ENCODE measurements around the gene PPP2R5E.

PPP2R5E gene

GRCh38 chr14:63362389-63362819 lies 180.8 kb downstream of the PPP2R5E start:
- DNase-seq, result no peak

DNA sequence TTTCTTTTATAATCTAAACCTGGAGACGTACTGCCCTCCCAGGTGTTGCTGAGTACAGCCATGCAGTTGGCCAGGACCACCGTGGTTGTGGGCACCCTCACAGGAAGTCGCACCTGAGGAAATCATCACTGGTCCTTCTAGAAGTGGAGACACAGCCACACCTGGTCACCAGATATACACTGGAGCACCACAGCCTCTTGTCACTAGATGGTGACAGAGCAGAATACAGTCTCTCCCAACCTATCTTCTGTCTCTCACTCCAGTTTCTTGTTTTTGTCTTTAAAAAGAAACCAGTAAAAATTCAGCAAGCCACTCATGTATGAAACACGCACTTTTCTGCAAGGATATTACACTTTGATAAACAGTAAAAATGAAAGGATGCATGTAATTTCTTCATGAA lies 181.4 kb downstream of the PPP2R5E start:
- no peak for DNase-seq

GRCh38 chr14:63357841-63358240 lies 185.3 kb downstream of the PPP2R5E start:
- no peak for DNase-seq

- no peak for DNase-seq
These were observed 197.4 kb downstream of the PPP2R5E start for GRCh38 chr14:63345826-63346225.

GRCh38 chr14:63344336-63344735 lies 198.8 kb downstream of the PPP2R5E start:
- DNase-seq, result no peak

DNA sequence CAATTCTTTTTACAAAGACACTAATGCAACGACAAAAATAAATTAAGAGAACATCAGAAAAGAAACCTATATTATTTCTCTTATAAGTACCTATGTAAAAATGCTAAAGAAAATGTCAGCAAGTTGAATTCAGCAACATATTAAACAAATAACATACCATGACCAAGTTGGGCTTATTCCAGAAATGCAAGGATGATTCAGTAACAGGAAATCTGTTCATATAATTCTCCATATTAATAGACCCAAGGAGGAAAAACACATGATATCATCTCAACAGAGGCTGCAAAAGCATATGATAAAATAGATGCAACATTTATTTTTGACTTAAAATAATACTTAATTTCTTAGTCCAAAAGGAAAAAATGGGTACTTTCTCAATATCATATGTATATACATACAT lies 199.3 kb downstream of the PPP2R5E start:
- DNase-seq, result no peak

DNA sequence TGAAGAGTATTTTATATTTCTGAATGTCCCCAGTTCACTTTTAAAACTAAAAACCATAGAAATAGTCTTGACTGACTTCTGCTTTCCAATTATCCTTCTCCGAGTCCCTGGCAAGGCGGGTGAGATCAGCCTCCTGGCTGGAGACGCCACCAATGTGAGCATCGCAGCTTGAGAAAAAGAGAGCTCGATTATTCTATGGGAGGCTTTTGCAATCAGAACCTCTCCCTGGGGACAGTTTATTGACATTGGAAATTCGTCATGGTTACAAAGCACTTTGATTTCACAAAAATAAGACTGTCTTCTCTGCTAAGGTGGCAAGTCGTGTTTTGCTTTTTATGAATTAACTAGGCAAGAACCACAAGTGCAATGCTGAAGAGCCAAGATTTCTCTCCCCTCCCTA lies 200.8 kb downstream of the PPP2R5E start:
- no peak for DNase-seq

GRCh38 chr14:63328787-63329737 lies 214.1 kb downstream of the PPP2R5E start:
- DNase-seq, result no peak

DNA sequence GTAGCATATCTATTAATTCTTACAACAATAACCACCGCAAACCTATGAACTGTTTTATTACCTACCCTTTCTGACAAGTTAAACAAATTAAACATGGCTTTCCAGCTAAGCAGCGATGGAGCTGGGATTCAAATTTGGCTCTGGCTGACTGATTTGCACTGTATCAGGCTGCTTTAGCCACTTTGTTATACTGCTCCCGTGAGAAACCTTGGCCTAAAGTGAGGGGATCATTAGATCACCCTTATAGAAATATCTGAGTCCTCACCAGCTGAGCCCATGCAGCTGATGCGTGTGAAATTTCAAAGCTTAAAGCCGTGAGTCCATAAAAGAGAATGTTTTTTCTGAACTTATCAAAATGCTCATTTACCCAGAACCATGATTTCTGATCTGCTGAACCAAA lies 216.3 kb downstream of the PPP2R5E start:
- no peak for DNase-seq

DNA sequence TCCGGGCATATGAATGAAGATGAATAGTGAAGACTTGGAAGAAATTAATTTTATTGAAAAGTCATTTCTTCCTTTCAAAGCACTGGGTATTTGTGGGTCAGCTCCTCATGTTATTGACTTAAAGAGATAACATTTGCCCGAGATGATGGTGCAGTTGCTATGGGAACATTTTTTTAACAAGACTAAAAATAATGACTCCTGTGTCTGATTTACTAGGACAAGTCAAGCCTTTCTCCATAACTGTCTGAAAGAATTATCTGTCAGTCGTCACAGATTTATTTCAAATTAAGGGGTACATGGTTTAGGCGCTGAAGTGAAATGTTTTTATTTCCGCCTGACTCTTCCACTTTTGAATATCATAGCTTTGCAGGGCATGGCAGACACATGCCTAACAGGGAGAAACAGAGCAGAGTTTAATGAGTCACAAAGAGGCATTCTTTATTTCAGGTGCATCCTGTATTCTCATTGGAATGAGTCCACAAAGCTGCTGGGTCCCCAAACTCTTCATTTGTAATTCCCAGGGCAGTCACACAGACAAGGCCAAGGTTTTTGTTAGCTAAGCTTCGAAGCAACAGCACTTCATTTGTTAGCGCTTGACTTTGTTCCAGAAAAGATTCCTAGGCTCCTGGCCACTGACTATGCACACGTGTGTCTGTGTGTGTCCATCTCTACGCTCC lies 220.1 kb downstream of the PPP2R5E start:
- no peak for DNase-seq

DNA sequence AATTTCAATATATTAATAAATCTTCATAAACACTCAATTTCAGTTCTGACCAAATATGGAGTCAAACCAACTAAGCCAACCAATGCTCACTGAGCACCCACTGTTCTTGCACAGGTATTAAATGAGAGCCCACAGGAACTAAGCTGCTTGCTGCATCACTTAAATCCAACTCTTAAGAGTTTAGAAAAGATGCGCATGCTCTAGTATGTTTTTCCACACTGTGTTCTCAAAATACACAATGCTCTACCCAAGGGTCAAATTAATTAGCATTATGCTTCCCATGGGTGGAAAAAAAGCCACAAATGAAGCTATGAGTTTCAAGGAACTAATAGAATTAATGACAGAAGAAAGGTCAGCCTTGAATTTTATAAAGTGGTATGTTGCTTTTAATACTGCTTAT lies 220.7 kb downstream of the PPP2R5E start:
- DNase-seq, result no peak

All from CD4-positive, alpha-beta T cell treated with Interleukin-6 for 4 hours (primary cell).